HepG2 (cell line): ENCODE results near the gene MTARC1. TPM values are rescaled to one million over a fixed set of nuclear protein-coding genes. Genes with fewer than 3 reads are reported as not detected.
A peak's percentile ranks its signal among the peaks of the same experiment; 100 is the strongest.

Experiments used
- ATAC-seq: fragments of 200-7000 bp; cut with Tn5 transposase; 3 replicates; pipeline ENCODE4 v1.9.1; 2020; ENCODE audit warnings: mild to moderate bottlenecking, moderate library complexity
- BruUV-seq: library from RNA; stranded (reverse); fragments of 400-500 nt; replicated peaks from 2 replicates; lab custom pipeline; 2021; lab: Mats Ljungman, UMichigan
- CTCF ChIA-PET: fragments of 300-600 bp; formaldehyde crosslinking; extraction: SDS; loops from one replicate; lab custom pipeline; 2021; ENCODE audit warnings: low total read pairs, inconsistent platforms, low intra/inter-chr PET ratio; lab: Yijun Ruan, JAX
- POLR2A ChIA-PET: fragments of 350-600 bp; sonication (Branson Sonifier 250); formaldehyde crosslinking; loops from one replicate; lab custom pipeline; 2020; ENCODE audit warnings: antibody characterized with exemption, inconsistent platforms; lab: Yijun Ruan, JAX
- DNase-seq: peaks from one replicate; pipeline ENCODE4 v3.0.0-alpha.2; 2015; ENCODE audit warnings: low spot score
- FAIRE-seq: peaks from 3 replicates; lab custom pipeline; 2011; peaks lifted over from hg19 to GRCh38; lab: Jason Lieb, UNC
- H2AFZ ChIP-seq: one replicate; pipeline ENCODE4 v1.6.1; 2011; ENCODE audit warnings: low read length, inconsistent platforms
- H3K27ac ChIP-seq: fragments of 300-600 bp; 3 replicates; pipeline ENCODE4 v1.8.0; 2011; ENCODE audit warnings: mixed run types, mild to moderate bottlenecking, mixed read lengths, low read length, inconsistent platforms; ENCODE audit not compliant: insufficient read depth; ENCODE audit errors: extremely low read length
- H3K27me3 ChIP-seq, 2 experiments: fragments of 200-600 bp in 1 of 2; 2 replicates in 1 of 2; 3 replicates in 1 of 2; pipeline versions ENCODE4 v1.6.0 to v1.8.0; 2011; ENCODE audit warnings: low read length in 2 of 2, mild to moderate bottlenecking in 2 of 2, moderate library complexity in 2 of 2, inconsistent platforms in 1 of 2; ENCODE audit not compliant: insufficient read depth in 2 of 2, control insufficient read depth in 1 of 2
- H3K36me3 ChIP-seq, 2 experiments: fragments of 200-600 bp in 1 of 2; replicated peaks in 1 of 2; 2 replicates in 1 of 2; 3 replicates in 1 of 2; pipeline versions ENCODE4 v1.5.1 to v1.8.0; 2011; ENCODE audit warnings: low read length in 2 of 2, inconsistent platforms in 1 of 2; ENCODE audit not compliant: insufficient read depth in 2 of 2, control insufficient read depth in 1 of 2
- H3K4me1 ChIP-seq: 2 replicates; pipeline ENCODE4 v1.5.1; 2012; ENCODE audit warnings: low read length, inconsistent platforms; ENCODE audit not compliant: insufficient read depth
- H3K4me2 ChIP-seq: 2 replicates; pipeline ENCODE4 v1.6.0; 2011; ENCODE audit warnings: low read depth, low read length, inconsistent platforms
- H3K4me3 ChIP-seq, 3 experiments: fragments of 200-600 bp in 1 of 3; sonication (generic), shearing (Covaris generic) in 1 of 3; replicated peaks in 1 of 3; 2 replicates each; pipeline ENCODE4 v1.5.1; 2011 to 2016; ENCODE audit warnings: low read length in 3 of 3, inconsistent platforms in 2 of 3, low read depth in 2 of 3, mild to moderate bottlenecking in 2 of 3, control low read depth in 1 of 3, mixed read lengths in 1 of 3; ENCODE audit not compliant: insufficient read depth in 1 of 3
- H3K79me2 ChIP-seq: one replicate; pipeline ENCODE4 v1.6.1; 2011; ENCODE audit warnings: low read length, inconsistent platforms; ENCODE audit not compliant: insufficient read depth
- H3K9ac ChIP-seq: 2 replicates; pipeline ENCODE4 v1.6.0; 2011; ENCODE audit warnings: mild to moderate bottlenecking, low read depth, low read length, inconsistent platforms; ENCODE audit not compliant: insufficient read depth
- H3K9me3 ChIP-seq: 2 replicates; pipeline ENCODE4 v1.5.1; 2012; ENCODE audit warnings: mild to moderate bottlenecking, low read length
- H4K20me1 ChIP-seq: 2 replicates; pipeline ENCODE4 v1.6.0; 2011; ENCODE audit warnings: inconsistent platforms, mild to moderate bottlenecking, low read length, moderate library complexity; ENCODE audit not compliant: insufficient read depth
- AHR ChIP-seq: IDR thresholded peaks from 2 replicates; pipeline ENCODE4 v1.6.1; 2018; ENCODE audit warnings: missing genetic modification reagents, missing compliant biosample characterization
- HNRNPL ChIP-seq: fragments of 200-400 bp; formaldehyde crosslinking; IDR thresholded peaks from 2 replicates; pipeline ENCODE4 v1.6.1; 2017; ENCODE audit warnings: mild to moderate bottlenecking, low read depth, low read length
- HOXA3 ChIP-seq: sonication (generic); formaldehyde crosslinking; IDR thresholded peaks from 2 replicates; pipeline ENCODE4 v1.5.0; 2020; ENCODE audit warnings: missing genetic modification reagents
- KMT2A ChIP-seq: sonication (generic); formaldehyde crosslinking; IDR thresholded peaks from 2 replicates; pipeline ENCODE4 v1.4.0; 2020; ENCODE audit warnings: missing genetic modification reagents
- MTF2 ChIP-seq: sonication (generic); formaldehyde crosslinking; IDR thresholded peaks from 2 replicates; pipeline ENCODE4 v1.5.0; 2020; ENCODE audit warnings: missing genetic modification reagents, borderline replicate concordance
- MYC ChIP-seq: sonication (generic); formaldehyde crosslinking; IDR thresholded peaks from 2 replicates; pipeline ENCODE4 v1.9.0; 2021; ENCODE audit warnings: missing genetic modification reagents, borderline replicate concordance
- MZF1 ChIP-seq: sonication (generic); formaldehyde crosslinking; IDR thresholded peaks from 2 replicates; pipeline ENCODE4 v1.8.1; 2023; ENCODE audit warnings: mild to moderate bottlenecking, missing genetic modification reagents, borderline replicate concordance
- NCOA2 ChIP-seq: sonication (generic); formaldehyde crosslinking; IDR thresholded peaks from 2 replicates; pipeline ENCODE4 v1.8.0; 2022; ENCODE audit warnings: inconsistent platforms
- NFE2L2 ChIP-seq: fragments of 150-350 bp; IDR thresholded peaks from 2 replicates; pipeline ENCODE4 v1.6.1; 2014; ENCODE audit warnings: low read length
- SNAPC5 ChIP-seq: sonication (generic); formaldehyde crosslinking; IDR thresholded peaks from 2 replicates; pipeline ENCODE4 v1.8.1; 2023; ENCODE audit warnings: mild to moderate bottlenecking, missing genetic modification reagents, borderline replicate concordance
- SP140L ChIP-seq: sonication (generic); formaldehyde crosslinking; IDR thresholded peaks from 2 replicates; pipeline ENCODE4 v1.4.0; 2020; ENCODE audit warnings: missing genetic modification reagents, borderline replicate concordance
- SPEN ChIP-seq: sonication (generic); formaldehyde crosslinking; IDR thresholded peaks from 2 replicates; pipeline ENCODE4 v1.5.1; 2020; ENCODE audit warnings: low read depth, mild to moderate bottlenecking, missing genetic modification reagents
- YEATS4 ChIP-seq: sonication (generic); formaldehyde crosslinking; IDR thresholded peaks from 2 replicates; pipeline ENCODE4 v1.4.0; 2020; ENCODE audit warnings: missing genetic modification reagents, borderline replicate concordance
- ZNF205 ChIP-seq: IDR thresholded peaks from 2 replicates; pipeline ENCODE4 v1.6.1; 2018; ENCODE audit warnings: missing biosample characterization, missing genetic modification reagents
- ZNF234 ChIP-seq: sonication (generic); formaldehyde crosslinking; conservative IDR thresholded peaks from 2 replicates; pipeline ENCODE4 v1.5.1; 2020; ENCODE audit warnings: mild to moderate bottlenecking, missing genetic modification reagents
- ZNF264 ChIP-seq: sonication (generic); formaldehyde crosslinking; IDR thresholded peaks from 2 replicates; pipeline ENCODE4 v1.4.0; 2020; ENCODE audit warnings: missing genetic modification reagents
- ZNF432 ChIP-seq: sonication (generic); formaldehyde crosslinking; IDR thresholded peaks from 2 replicates; pipeline ENCODE4 v1.5.0; 2020; ENCODE audit warnings: missing genetic modification reagents, mild to moderate bottlenecking, borderline replicate concordance
- ZNF768 ChIP-seq: sonication (generic); formaldehyde crosslinking; IDR thresholded peaks from 2 replicates; pipeline ENCODE4 v1.4.0; 2020; ENCODE audit warnings: missing genetic modification reagents
- WGBS: methylation state at CpG from one replicate; pipeline ENCODE4 v1.1.6; 2017; ENCODE audit warnings: low lambda C conversion rate; 5-methylcytosine and 5-hydroxymethylcytosine counted together
- in situ Hi-C: cut with HindIII; loops from 2 replicates; pipeline ENCODE4 v1.10.0; 2017; ENCODE audit warnings: low pct_unique_long_range_greater_than_20kb; ENCODE audit not compliant: extremely low pct_ligation_motif_present
- intact Hi-C: fragments of 100-400 bp; cut with micrococcal nuclease; formaldehyde crosslinking; loops from one replicate; pipeline ENCODE4 v1.10.0; 2022; ENCODE audit not compliant: unreplicated experiment
- polyA plus RNA-seq, 8 experiments: library from polyadenylated mRNA; depleted of rRNA in 3 of 8; stranded (reverse) in 7 of 8; unstranded in 1 of 8; fragments of >200 nt; fragmentation: Illumina TruSeq in 4 of 8; extraction: Trizol in 4 of 8; gene quantifications; 2 replicates each; pipeline versions ENCODE4 v1.2.1 to v1.2.3, GENCODE V29; 2011 to 2016; ENCODE audit warnings: low read depth in 4 of 8, missing spikeins in 1 of 8, mixed read lengths in 1 of 8; ENCODE audit not compliant: insufficient read depth in 1 of 8
- total RNA-seq, 5 experiments: library from RNA; depleted of rRNA; stranded (reverse); fragments of >200 nt; fragmentation: Illumina TruSeq; extraction: Trizol; gene quantifications; 2 replicates each; pipeline ENCODE4 v1.2.3, GENCODE V29; 2016; ENCODE audit warnings: low read depth in 1 of 5
- TF ChIP-seq, protein P1 (sequence below): IDR thresholded peaks from 2 replicates; pipeline ENCODE4 v1.4.0; 2020; ENCODE audit warnings: mild to moderate bottlenecking, missing genetic modification reagents
- TF ChIP-seq, protein P2 (sequence below): sonication (generic); formaldehyde crosslinking; IDR thresholded peaks from 2 replicates; pipeline ENCODE4 v1.5.0; 2020; ENCODE audit warnings: mild to moderate bottlenecking, low read depth, missing genetic modification reagents, borderline replicate concordance

The MTARC1 gene
- total and polyA plus RNA-seq, 2 of the 13 experiments (the other 11 are each of a cell fraction or from before 2014, with no cell fraction given) = 19.4 to 106 TPM

GRCh38 chr1:220748089-220748934 is 38.4 kb upstream of the MTARC1 start, which contains the start of gene MTARC2:
TSS of gene MTARC2 (plus strand) at chr1:220748322. CDS start at chr1:220748532, 210 bp downstream.
- Histone ChIP-seq H3K27me3 (peaks cover 0 to 16% of the 10 kb centered on the region in 2 experiments; a peak in 3 of 5 replicates), H3K27ac (peak within 1 kb of the TSS; percentile 68), H3K36me3 (no peaks in the 10 kb centered on the region), H3K9ac (peak within 1 kb of the TSS; percentile 76), H3K4me3 (peak within 1 kb of the TSS; percentile 65 to 87 (median 79)), H2AFZ (peak within 1 kb of the TSS; percentile 83), H4K20me1 (no peaks in the 10 kb centered on the region), H3K9me3 (no peaks in the 10 kb centered on the region), H3K4me1 (peaks cover 57% of the 10 kb centered on the region), H3K79me2 (peaks cover 23% of the 10 kb centered on the region), H3K4me2 (peak within 1 kb of the TSS; percentile 95)
- BruUV-seq = no TSS peak
- DNase-seq = peak; percentile 83
- 0% methylated on average over 14 of the region's 77 CpGs for WGBS
- ChIA-PET CTCF (interaction anchor here (1.4 kb wide), 1 partner anchor 15 kb away, joined by 5 read pairs; no protein-coding TSS in a partner anchor), POLR2A (interaction anchor here (0.6 to 4.5 kb wide), 13 partner anchors 10 to 659 kb away, joined by 3 to 59 read pairs (median 4); partner anchors contain the start of genes BPNT1 and MTARC1)
- in situ Hi-C loops (no loop called here), intact Hi-C loops (loop anchor here (1.0 to 2.0 kb wide), 3 partner anchors 15 to 58 kb away; partner anchors contain the start of gene C1orf115)
- FAIRE-seq = peak; percentile 55
- ATAC-seq = peak; percentile 93
- TF ChIP-seq SPEN (CRISPR knock-in tag) (peak; percentile 69), MYC (CRISPR knock-in tag) (peak; percentile 68; the same call in 1 of the 2 replicates), YEATS4 (CRISPR knock-in tag) (no peak), ZNF205 (CRISPR knock-in tag) (peak; percentile 50; the same call in 1 of the 2 replicates), MZF1 (no peak), ZNF432 (CRISPR knock-in tag) (0 out of 2 replicates have a peak, but pooled peaks have one; percentile 47), NFE2L2 (no peak), KMT2A (CRISPR knock-in tag) (peak; percentile 75), SP140L (no peak), ZNF234 (CRISPR knock-in tag) (0 out of 2 replicates have a peak, but pooled peaks have one; percentile 43), SNAPC5 (CRISPR knock-in tag) (no peak), HOXA3 (CRISPR knock-in tag) (peak; percentile 67; the same call in 1 of the 2 replicates), HNRNPL (peak; percentile 63; the same call in 1 of the 2 replicates), ZNF264 (peak; percentile 79), ZNF768 (peak; percentile 61), MTF2 (CRISPR knock-in tag) (no peak), AHR (peak; percentile 61; the same call in 1 of the 2 replicates), NCOA2 (CRISPR knock-in tag) (peak; percentile 34; the same call in 1 of the 2 replicates)
- TF ChIP-seq, protein P1, sequence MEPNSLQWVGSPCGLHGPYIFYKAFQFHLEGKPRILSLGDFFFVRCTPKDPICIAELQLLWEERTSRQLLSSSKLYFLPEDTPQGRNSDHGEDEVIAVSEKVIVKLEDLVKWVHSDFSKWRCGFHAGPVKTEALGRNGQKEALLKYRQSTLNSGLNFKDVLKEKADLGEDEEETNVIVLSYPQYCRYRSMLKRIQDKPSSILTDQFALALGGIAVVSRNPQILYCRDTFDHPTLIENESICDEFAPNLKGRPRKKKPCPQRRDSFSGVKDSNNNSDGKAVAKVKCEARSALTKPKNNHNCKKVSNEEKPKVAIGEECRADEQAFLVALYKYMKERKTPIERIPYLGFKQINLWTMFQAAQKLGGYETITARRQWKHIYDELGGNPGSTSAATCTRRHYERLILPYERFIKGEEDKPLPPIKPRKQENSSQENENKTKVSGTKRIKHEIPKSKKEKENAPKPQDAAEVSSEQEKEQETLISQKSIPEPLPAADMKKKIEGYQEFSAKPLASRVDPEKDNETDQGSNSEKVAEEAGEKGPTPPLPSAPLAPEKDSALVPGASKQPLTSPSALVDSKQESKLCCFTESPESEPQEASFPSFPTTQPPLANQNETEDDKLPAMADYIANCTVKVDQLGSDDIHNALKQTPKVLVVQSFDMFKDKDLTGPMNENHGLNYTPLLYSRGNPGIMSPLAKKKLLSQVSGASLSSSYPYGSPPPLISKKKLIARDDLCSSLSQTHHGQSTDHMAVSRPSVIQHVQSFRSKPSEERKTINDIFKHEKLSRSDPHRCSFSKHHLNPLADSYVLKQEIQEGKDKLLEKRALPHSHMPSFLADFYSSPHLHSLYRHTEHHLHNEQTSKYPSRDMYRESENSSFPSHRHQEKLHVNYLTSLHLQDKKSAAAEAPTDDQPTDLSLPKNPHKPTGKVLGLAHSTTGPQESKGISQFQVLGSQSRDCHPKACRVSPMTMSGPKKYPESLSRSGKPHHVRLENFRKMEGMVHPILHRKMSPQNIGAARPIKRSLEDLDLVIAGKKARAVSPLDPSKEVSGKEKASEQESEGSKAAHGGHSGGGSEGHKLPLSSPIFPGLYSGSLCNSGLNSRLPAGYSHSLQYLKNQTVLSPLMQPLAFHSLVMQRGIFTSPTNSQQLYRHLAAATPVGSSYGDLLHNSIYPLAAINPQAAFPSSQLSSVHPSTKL (CRISPR knock-in tag) = peak; percentile 71
- TF ChIP-seq, protein P2, sequence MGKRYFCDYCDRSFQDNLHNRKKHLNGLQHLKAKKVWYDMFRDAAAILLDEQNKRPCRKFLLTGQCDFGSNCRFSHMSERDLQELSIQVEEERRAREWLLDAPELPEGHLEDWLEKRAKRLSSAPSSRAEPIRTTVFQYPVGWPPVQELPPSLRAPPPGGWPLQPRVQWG (CRISPR knock-in tag) = 0 out of 2 replicates have a peak, but pooled peaks have one; percentile 78
